Esophagus muscularis mucosa (tissue), 4 donors: Measurements from ENCODE around the gene ZNF76.

ENCODE experiments used
- EP300 ChIP-seq: sonication (generic); formaldehyde crosslinking; IDR thresholded peaks from one replicate; pipeline ENCODE4 v1.6.1; 2017; ENCODE audit warnings: antibody characterized with exemption
- POLR2A ChIP-seq: fragments of 450-650 bp; IDR thresholded peaks from one replicate; pipeline ENCODE4 v1.6.1; 2017; ENCODE audit warnings: antibody characterized with exemption, moderate library complexity, mild to moderate bottlenecking, low read depth
- POLR2AphosphoS5 ChIP-seq, 2 donors: sonication (generic); formaldehyde crosslinking; IDR thresholded peaks; one replicate each; pipeline ENCODE4 v1.6.1; 2017; ENCODE audit warnings: antibody characterized with exemption in 2 of 2
- TF ChIP-seq, protein P1 (sequence below), 3 experiments: fragments of 200-600 bp in 2 of 3; fragments of 450-650 bp in 1 of 3; sonication (generic) in 2 of 3; IDR thresholded peaks; one replicate each; pipeline ENCODE4 v1.5.1; 2017 to 2019; ENCODE audit warnings: antibody characterized with exemption in 3 of 3, mild to moderate bottlenecking in 2 of 3, moderate library complexity in 1 of 3

DNA sequence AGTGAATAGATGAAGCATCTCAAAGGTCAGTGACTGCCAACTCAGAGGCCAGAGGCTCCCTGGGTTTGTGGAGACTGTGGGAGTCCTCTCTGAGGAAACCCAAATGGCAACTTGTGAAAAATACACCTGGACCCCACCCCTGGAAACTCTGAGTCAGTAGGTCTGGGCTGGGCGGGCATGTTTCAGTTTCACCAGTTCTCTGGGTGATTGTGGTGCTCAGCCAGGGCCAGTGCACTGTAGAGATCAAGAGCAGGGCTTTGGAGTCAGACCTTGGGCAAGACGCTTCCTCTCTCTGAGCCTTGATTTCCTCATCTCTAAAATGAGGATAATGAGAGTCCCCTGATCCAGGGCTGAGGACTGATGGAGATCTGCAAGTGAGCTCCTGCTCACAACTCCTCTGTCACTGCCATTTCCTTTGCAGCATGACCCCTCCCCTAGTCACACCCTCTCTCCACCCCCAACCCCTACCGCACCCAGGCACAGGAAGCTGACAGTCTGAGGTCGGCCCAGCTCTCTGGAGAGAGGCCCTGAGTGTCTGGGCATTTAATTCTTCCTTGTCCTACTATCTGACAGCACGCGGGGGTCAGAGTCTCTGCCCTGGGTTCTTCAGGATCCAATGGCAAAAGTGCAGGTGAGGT is 43.2 kb downstream of the ZNF76 start:
- TF ChIP-seq POLR2A, result no peak
- no peak for TF ChIP-seq EP300
- TF ChIP-seq, protein P1, sequence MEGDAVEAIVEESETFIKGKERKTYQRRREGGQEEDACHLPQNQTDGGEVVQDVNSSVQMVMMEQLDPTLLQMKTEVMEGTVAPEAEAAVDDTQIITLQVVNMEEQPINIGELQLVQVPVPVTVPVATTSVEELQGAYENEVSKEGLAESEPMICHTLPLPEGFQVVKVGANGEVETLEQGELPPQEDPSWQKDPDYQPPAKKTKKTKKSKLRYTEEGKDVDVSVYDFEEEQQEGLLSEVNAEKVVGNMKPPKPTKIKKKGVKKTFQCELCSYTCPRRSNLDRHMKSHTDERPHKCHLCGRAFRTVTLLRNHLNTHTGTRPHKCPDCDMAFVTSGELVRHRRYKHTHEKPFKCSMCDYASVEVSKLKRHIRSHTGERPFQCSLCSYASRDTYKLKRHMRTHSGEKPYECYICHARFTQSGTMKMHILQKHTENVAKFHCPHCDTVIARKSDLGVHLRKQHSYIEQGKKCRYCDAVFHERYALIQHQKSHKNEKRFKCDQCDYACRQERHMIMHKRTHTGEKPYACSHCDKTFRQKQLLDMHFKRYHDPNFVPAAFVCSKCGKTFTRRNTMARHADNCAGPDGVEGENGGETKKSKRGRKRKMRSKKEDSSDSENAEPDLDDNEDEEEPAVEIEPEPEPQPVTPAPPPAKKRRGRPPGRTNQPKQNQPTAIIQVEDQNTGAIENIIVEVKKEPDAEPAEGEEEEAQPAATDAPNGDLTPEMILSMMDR (IDR thresholded peaks at IDR 0.05), result no peak
- TF ChIP-seq POLR2AphosphoS5 (IDR thresholded peaks at IDR 0.05), result no peak
